Measurements from ENCODE around the gene BBOF1. TPM values are rescaled to one million over a fixed set of nuclear protein-coding genes. Genes with fewer than 3 reads are reported as not detected.

The BBOF1 gene
- total and polyA plus RNA-seq, 9 of the 15 experiments (the other 6 are each of a cell fraction or from before 2014, with no cell fraction given), result 1.3 to 4.9 (median 4.2) TPM

DNA sequence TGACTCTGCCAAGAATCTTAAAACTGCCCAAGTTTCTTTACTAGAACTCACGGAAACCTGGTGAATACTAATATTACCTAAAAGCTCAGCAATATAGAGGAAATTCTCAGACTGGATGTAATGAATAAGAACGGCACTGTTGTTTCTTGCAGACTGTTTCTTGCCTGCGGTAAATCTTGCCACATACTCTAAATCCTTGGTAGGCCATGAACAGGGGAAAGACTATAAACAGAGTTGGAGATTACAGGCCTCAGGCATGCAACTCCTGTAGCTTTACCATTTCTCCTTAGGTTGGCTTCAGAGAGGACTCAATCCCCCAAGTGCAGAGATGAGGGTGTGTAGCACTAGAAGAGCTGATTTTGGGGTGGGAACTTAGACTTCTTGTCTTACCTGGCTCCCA, 64.0 kb downstream of the BBOF1 start (continued):
- TF ChIP-seq RBM14 (IDR thresholded peaks at IDR 0.05; ENCODE audit: borderline replicate concordance, insufficient read depth, low read depth, low read length), result no peak
- TF ChIP-seq PML (IDR thresholded peaks at IDR 0.05; ENCODE audit: low read length), result no peak
- no peak for TF ChIP-seq ARID3B (CRISPR knock-in tag; IDR thresholded peaks at IDR 0.05; ENCODE audit: borderline replicate concordance)
- no peak for TF ChIP-seq ZBTB1 (CRISPR knock-in tag; IDR thresholded peaks at IDR 0.05; ENCODE audit: borderline replicate concordance, low read depth)
- TF ChIP-seq ZNF445 (CRISPR knock-in tag; IDR thresholded peaks at IDR 0.05; ENCODE audit: low read depth), result no peak
- no peak for TF ChIP-seq NR1H2 (CRISPR knock-in tag; IDR thresholded peaks at IDR 0.05)
- TF ChIP-seq TAF15 (IDR thresholded peaks at IDR 0.05; ENCODE audit: low read depth, low read length), result no peak
- TF ChIP-seq, protein P1, sequence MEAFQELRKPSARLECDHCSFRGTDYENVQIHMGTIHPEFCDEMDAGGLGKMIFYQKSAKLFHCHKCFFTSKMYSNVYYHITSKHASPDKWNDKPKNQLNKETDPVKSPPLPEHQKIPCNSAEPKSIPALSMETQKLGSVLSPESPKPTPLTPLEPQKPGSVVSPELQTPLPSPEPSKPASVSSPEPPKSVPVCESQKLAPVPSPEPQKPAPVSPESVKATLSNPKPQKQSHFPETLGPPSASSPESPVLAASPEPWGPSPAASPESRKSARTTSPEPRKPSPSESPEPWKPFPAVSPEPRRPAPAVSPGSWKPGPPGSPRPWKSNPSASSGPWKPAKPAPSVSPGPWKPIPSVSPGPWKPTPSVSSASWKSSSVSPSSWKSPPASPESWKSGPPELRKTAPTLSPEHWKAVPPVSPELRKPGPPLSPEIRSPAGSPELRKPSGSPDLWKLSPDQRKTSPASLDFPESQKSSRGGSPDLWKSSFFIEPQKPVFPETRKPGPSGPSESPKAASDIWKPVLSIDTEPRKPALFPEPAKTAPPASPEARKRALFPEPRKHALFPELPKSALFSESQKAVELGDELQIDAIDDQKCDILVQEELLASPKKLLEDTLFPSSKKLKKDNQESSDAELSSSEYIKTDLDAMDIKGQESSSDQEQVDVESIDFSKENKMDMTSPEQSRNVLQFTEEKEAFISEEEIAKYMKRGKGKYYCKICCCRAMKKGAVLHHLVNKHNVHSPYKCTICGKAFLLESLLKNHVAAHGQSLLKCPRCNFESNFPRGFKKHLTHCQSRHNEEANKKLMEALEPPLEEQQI (IDR thresholded peaks at IDR 0.05), result no peak
- TF ChIP-seq ZNF76 (CRISPR knock-in tag; IDR thresholded peaks at IDR 0.05; ENCODE audit: borderline replicate concordance), result no peak
- TF ChIP-seq ZNF384 (IDR thresholded peaks at IDR 0.05; ENCODE audit: low read depth, low read length), result no peak
- no peak for TF ChIP-seq HCFC1 (IDR thresholded peaks at IDR 0.05; ENCODE audit: low read depth, low read length)
- no peak for TF ChIP-seq ZBTB34 (CRISPR knock-in tag; IDR thresholded peaks at IDR 0.05)

Data from K562 (cell line).